NCI-H2227 (cell line): ENCODE data around the gene ATRNL1.

ENCODE experiments used
- DNase-seq: peaks from one replicate; lab custom pipeline; 2025; ENCODE audit not compliant: unreplicated experiment; lab: John Stamatoyannopoulos, UW

The ATRNL1 gene

GRCh38 chr10:115937768-115938056, 844.5 kb downstream of the ATRNL1 start:
- peak; percentile 10 for DNase-seq

- no peak for DNase-seq
Observed at GRCh38 chr10:115939101-115939854, 846.1 kb downstream of the ATRNL1 start.

- no peak for DNase-seq
Observed at GRCh38 chr10:115941361-115941771, 848.2 kb downstream of the ATRNL1 start.

GRCh38 chr10:115942101-115942500, 848.9 kb downstream of the ATRNL1 start:
- DNase-seq: no peak

- DNase-seq: no peak
Observed at GRCh38 chr10:115944538-115944937, 851.4 kb downstream of the ATRNL1 start.

GRCh38 chr10:115945701-115946445, 852.7 kb downstream of the ATRNL1 start:
- no peak for DNase-seq

GRCh38 chr10:115947104-115947503, 853.9 kb downstream of the ATRNL1 start:
- no peak for DNase-seq

GRCh38 chr10:115948465-115948864, 855.3 kb downstream of the ATRNL1 start:
- no peak for DNase-seq

GRCh38 chr10:115949282-115949844, 856.2 kb downstream of the ATRNL1 start:
- DNase-seq: no peak

GRCh38 chr10:115950320-115950719, 857.2 kb downstream of the ATRNL1 start:
- no peak for DNase-seq

- no peak for DNase-seq
Observed at GRCh38 chr10:115951242-115951641, 858.1 kb downstream of the ATRNL1 start.

- DNase-seq: no peak
Observed at GRCh38 chr10:115953281-115953680, 860.1 kb downstream of the ATRNL1 start.

- DNase-seq: no peak
Observed at GRCh38 chr10:115953968-115954367, 860.8 kb downstream of the ATRNL1 start.

GRCh38 chr10:115956225-115957011, 863.3 kb downstream of the ATRNL1 start:
- DNase-seq: no peak

GRCh38 chr10:115957012-115957399, 863.8 kb downstream of the ATRNL1 start:
- no peak for DNase-seq

- no peak for DNase-seq
Observed at GRCh38 chr10:115957786-115958442, 864.7 kb downstream of the ATRNL1 start.

GRCh38 chr10:115963848-115964247, 870.7 kb downstream of the ATRNL1 start:
- no peak for DNase-seq

GRCh38 chr10:115964827-115965226, 871.7 kb downstream of the ATRNL1 start:
- DNase-seq: no peak

GRCh38 chr10:115965376-115965775, 872.2 kb downstream of the ATRNL1 start:
- no peak for DNase-seq

GRCh38 chr10:115968236-115968635, 875.1 kb downstream of the ATRNL1 start:
- DNase-seq: no peak

GRCh38 chr10:115969591-115969990, 876.4 kb downstream of the ATRNL1 start:
- no peak for DNase-seq
